Chondrocyte (in vitro differentiated cells): ENCODE measurements around the gene MAGOHB. TPM values are rescaled to one million over a fixed set of nuclear protein-coding genes. Genes with fewer than 3 reads are reported as not detected.

Experiments used
- DNase-seq: peaks from one replicate; pipeline ENCODE4 v3.0.0; 2021; ENCODE audit warnings: mixed read lengths, low spot score
- H3K27ac Mint-ChIP-seq: one replicate; pipeline ENCODE4 v1.8.0; 2021; ENCODE audit warnings: mild to moderate bottlenecking, moderate library complexity, mixed read lengths; ENCODE audit not compliant: unreplicated experiment
- H3K27me3 Mint-ChIP-seq: 2 replicates; pipeline ENCODE4 v1.8.0; 2021; ENCODE audit warnings: low read depth, mixed read lengths
- H3K36me3 Mint-ChIP-seq: 2 replicates; pipeline ENCODE4 v1.8.0; 2021; ENCODE audit warnings: low read depth, mixed read lengths
- H3K4me1 Mint-ChIP-seq: 2 replicates; pipeline ENCODE4 v1.8.0; 2021; ENCODE audit warnings: low read depth, mild to moderate bottlenecking, mixed read lengths
- H3K4me3 Mint-ChIP-seq: one replicate; pipeline ENCODE4 v1.8.0; 2021; ENCODE audit warnings: mild to moderate bottlenecking, moderate library complexity, mixed read lengths; ENCODE audit not compliant: unreplicated experiment
- H3K9me3 Mint-ChIP-seq: 2 replicates; pipeline ENCODE4 v1.8.0; 2021; ENCODE audit warnings: low read depth, mixed read lengths
- total RNA-seq: library from RNA; stranded (reverse); gene quantifications from 3 replicates; pipeline ENCODE4 v1.2.1, GENCODE V29; 2021
- TF ChIP-seq, protein P1 (sequence below): fragments of 200-600 bp; sonication (generic); IDR thresholded peaks from 2 replicates; pipeline ENCODE4 v1.5.0; 2021; ENCODE audit warnings: antibody characterized with exemption, mild to moderate bottlenecking, moderate library complexity

MAGOHB gene
- total RNA-seq, 1 donor from 2014 or later = 40.9 TPM

DNA sequence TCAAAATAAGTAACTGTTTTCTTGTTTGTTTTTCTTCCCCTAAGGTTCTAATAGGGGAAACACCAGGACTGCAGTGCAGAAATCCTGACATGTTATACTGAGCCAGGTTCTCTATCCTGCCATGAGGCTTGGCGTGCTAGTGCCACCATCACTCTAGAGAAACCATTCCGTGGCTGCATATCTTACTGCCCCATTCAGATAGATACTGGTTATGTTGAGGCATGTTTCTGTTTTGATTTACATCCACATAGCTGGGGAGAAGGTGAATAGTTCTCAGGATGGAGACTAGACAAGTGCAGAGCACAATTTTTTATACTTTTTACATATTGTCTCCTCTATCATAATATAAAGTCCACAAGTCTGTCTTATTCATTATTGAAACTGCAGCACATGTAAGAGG, 11.5 kb downstream of the MAGOHB start:
- Mint-ChIP-seq H3K4me3 (no peak overlapping the region), H3K4me1 (no peaks in the 10 kb centered on the region), H3K9me3 (no peaks in the 10 kb centered on the region), H3K27ac (no peak overlapping the region), H3K36me3 (peaks cover 6% of the 10 kb centered on the region), H3K27me3 (no peaks in the 10 kb centered on the region)
- TF ChIP-seq, protein P1, sequence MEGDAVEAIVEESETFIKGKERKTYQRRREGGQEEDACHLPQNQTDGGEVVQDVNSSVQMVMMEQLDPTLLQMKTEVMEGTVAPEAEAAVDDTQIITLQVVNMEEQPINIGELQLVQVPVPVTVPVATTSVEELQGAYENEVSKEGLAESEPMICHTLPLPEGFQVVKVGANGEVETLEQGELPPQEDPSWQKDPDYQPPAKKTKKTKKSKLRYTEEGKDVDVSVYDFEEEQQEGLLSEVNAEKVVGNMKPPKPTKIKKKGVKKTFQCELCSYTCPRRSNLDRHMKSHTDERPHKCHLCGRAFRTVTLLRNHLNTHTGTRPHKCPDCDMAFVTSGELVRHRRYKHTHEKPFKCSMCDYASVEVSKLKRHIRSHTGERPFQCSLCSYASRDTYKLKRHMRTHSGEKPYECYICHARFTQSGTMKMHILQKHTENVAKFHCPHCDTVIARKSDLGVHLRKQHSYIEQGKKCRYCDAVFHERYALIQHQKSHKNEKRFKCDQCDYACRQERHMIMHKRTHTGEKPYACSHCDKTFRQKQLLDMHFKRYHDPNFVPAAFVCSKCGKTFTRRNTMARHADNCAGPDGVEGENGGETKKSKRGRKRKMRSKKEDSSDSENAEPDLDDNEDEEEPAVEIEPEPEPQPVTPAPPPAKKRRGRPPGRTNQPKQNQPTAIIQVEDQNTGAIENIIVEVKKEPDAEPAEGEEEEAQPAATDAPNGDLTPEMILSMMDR = no peak
- DNase-seq = no peak

DNA sequence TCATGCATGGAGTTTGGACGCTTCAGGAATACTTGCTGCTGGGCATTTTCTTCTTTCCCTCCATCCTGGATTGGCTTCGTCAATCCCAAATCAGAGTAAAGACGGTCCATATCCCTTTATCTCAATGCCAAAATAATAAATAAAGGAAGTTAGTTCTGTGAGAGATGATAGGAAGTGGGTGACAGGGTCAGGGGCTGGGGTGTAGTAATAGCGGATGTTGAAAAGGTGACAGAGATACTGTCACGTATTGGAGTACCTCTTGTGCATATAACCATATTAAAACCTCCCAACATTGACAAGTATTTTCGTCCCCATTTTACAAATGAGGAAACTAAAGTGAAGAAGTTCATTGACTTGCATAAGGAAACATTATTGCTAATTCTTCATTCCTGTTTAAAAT, 12.4 kb downstream of the MAGOHB start:
- DNase-seq = no peak
- H3K27me3 Mint-ChIP-seq = no peaks in the 10 kb centered on the region
- H3K27ac Mint-ChIP-seq = no peak overlapping the region
- H3K4me3 Mint-ChIP-seq = no peak overlapping the region
- TF ChIP-seq, protein P1 = no peak
- H3K36me3 Mint-ChIP-seq = peaks cover 10% of the 10 kb centered on the region
- no peaks in the 10 kb centered on the region for H3K9me3 Mint-ChIP-seq
- H3K4me1 Mint-ChIP-seq = no peaks in the 10 kb centered on the region

DNA sequence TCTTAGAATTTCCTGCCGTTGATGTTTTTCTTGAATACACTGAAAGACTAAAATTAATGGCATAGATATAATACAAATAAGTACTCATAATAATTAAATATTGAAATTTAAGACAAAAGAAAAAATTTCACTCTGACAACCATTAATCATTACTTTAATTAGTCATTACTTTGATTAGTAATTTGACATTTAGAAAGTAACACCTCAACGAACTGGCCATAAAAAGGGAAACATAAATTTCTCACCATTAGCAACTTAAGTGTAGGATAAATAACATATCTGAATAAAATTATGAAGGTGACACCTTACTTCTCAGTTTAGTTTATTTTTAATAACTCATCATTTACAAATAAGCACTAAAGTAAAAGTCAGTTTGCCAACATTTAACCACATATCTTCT, 17.5 kb downstream of the MAGOHB start:
- H3K4me3 Mint-ChIP-seq = no peak overlapping the region
- H3K27ac Mint-ChIP-seq = no peak overlapping the region
- TF ChIP-seq, protein P1 = no peak
- H3K27me3 Mint-ChIP-seq = no peaks in the 10 kb centered on the region
- H3K4me1 Mint-ChIP-seq = peaks cover 5% of the 10 kb centered on the region
- DNase-seq = no peak
- peaks cover 12% of the 10 kb centered on the region for H3K36me3 Mint-ChIP-seq
- H3K9me3 Mint-ChIP-seq = no peaks in the 10 kb centered on the region

DNA sequence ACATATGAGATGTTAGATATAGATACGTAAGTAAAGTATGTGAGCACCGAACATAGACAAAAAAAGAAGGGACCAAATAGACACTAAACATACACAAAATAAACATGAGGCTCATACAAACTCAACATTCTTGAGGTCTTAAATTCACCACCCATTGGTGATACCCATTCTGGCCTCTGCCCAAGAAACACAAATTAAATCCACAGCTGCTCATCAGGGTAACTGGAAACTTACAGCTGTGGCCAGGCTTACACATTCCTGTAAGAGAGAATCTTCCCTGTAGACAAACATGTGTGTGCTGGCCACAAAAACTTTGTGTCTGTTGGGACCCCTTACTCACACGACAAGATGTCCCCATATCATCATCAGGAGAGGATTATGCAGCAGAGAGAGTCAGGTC, 22.4 kb downstream of the MAGOHB start:
- TF ChIP-seq, protein P1 = no peak
- H3K9me3 Mint-ChIP-seq = no peaks in the 10 kb centered on the region
- DNase-seq = no peak
- H3K4me3 Mint-ChIP-seq = no peak overlapping the region
- no peaks in the 10 kb centered on the region for H3K27me3 Mint-ChIP-seq
- no peak overlapping the region for H3K27ac Mint-ChIP-seq
- peaks cover 12% of the 10 kb centered on the region for H3K4me1 Mint-ChIP-seq
- peaks cover 10% of the 10 kb centered on the region for H3K36me3 Mint-ChIP-seq

DNA sequence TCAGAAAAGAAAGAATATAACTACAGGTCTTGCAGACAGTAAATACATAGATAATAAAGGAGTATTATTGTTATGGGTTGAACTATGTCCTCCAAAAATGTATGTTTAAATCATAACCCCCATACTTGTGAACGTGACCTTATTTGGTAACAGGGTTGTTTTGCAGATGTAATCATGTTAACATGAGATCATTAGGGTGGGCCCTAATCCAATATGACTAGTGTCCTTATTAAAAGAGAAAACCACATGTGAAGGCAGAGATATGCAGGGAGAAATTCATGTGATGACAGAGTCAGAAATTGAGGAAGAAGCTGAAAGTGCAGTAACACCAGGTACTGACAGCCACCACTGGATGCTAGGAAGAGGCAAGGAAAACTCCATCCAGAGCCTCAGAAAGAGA, 29.0 kb downstream of the MAGOHB start:
- peaks cover 21% of the 10 kb centered on the region for H3K36me3 Mint-ChIP-seq
- no peak overlapping the region for H3K27ac Mint-ChIP-seq
- no peak overlapping the region for H3K4me3 Mint-ChIP-seq
- TF ChIP-seq, protein P1 = no peak
- no peak for DNase-seq
- H3K4me1 Mint-ChIP-seq = peaks cover 1% of the 10 kb centered on the region
- H3K9me3 Mint-ChIP-seq = peaks cover 4% of the 10 kb centered on the region
- no peaks in the 10 kb centered on the region for H3K27me3 Mint-ChIP-seq
